HepG2 (cell line): ENCODE measurements around the gene HSPA1A. TPM values are rescaled to one million over a fixed set of nuclear protein-coding genes. Genes with fewer than 3 reads are reported as not detected.

Experiments used
- DR1 ChIP-seq: sonication (generic); formaldehyde crosslinking; IDR thresholded peaks from 2 replicates; pipeline ENCODE4 v1.8.0; 2021; ENCODE audit warnings: mild to moderate bottlenecking, missing genetic modification reagents, inconsistent platforms
- PRMT3 ChIP-seq: sonication (generic); formaldehyde crosslinking; IDR thresholded peaks from 2 replicates; pipeline ENCODE4 v1.8.1; 2022; ENCODE audit warnings: low read depth, mild to moderate bottlenecking, moderate library complexity, missing genetic modification reagents, borderline replicate concordance
- polyA plus RNA-seq, 8 experiments: library from polyadenylated mRNA; depleted of rRNA in 3 of 8; stranded (reverse) in 7 of 8; unstranded in 1 of 8; fragments of >200 nt; fragmentation: Illumina TruSeq in 4 of 8; extraction: Trizol in 4 of 8; gene quantifications; 2 replicates each; pipeline versions ENCODE4 v1.2.1 to v1.2.3, GENCODE V29; 2011 to 2016; ENCODE audit warnings: low read depth in 4 of 8, missing spikeins in 1 of 8, mixed read lengths in 1 of 8; ENCODE audit not compliant: insufficient read depth in 1 of 8
- total RNA-seq, 5 experiments: library from RNA; depleted of rRNA; stranded (reverse); fragments of >200 nt; fragmentation: Illumina TruSeq; extraction: Trizol; gene quantifications; 2 replicates each; pipeline ENCODE4 v1.2.3, GENCODE V29; 2016; ENCODE audit warnings: low read depth in 1 of 5
- TF ChIP-seq, protein P1 (sequence below): sonication (generic); formaldehyde crosslinking; IDR thresholded peaks from one replicate; pipeline ENCODE4 v1.5.1; 2020; ENCODE audit warnings: mild to moderate bottlenecking, missing genetic modification reagents; ENCODE audit errors: not compliant biosample characterization
- TF ChIP-seq, protein P2 (sequence below): IDR thresholded peaks from 2 replicates; pipeline ENCODE4 v1.4.0; 2020; ENCODE audit warnings: mild to moderate bottlenecking, missing genetic modification reagents
- TF ChIP-seq, protein P3 (sequence below): sonication (generic); formaldehyde crosslinking; IDR thresholded peaks from 2 replicates; pipeline ENCODE4 v1.8.1; 2022; ENCODE audit warnings: low read depth, mild to moderate bottlenecking, missing genetic modification reagents
- TF ChIP-seq, protein P4 (sequence below): sonication (generic); formaldehyde crosslinking; IDR thresholded peaks from 2 replicates; pipeline ENCODE4 v1.5.0; 2020; ENCODE audit warnings: mild to moderate bottlenecking, missing genetic modification reagents, borderline replicate concordance

The HSPA1A gene
- total and polyA plus RNA-seq, 2 of the 13 experiments (the other 11 are each of a cell fraction or from before 2014, with no cell fraction given) = 44.5 to 85.0 TPM

DNA sequence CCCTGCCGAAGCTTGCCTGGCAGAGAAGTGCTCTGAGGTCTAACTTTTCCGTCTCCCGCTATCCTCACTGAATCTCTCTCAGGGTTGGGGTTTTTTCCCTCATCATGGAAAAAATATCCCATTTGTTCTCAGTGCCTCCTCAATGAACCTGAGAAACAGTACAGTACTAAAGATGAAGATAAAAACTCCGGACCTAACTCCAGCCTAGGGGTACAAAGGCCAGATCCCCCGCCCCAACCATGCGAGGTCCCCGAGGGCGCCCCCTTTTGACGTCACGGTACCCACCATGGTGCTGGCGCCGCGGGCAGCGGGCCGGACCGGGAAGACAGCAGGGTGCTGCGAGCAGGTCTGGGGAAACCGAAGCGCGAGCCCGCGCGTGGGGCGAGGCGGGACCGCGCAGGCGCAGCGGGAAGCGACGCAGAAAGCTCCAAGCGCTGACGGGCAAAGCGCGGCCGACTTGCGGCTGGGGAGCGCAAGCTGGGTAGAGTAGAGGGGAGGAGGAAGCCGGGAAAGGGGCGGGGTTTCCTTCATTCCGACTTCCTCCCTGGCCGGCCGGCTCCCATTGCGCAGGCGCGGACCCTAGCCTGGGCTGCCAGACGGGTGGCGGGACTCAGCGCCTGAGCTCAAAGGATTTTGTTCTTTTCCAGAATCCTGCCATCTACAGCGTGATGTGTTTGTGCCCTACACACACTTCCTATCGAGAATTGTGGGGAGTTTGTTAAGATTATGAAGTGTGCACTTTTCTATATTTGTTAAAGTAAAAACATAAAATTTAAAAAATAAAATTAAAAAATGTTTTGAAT is 8.7 kb upstream of the HSPA1A start, which contains the start of gene LSM2 (continued):
- TF ChIP-seq, protein P1, sequence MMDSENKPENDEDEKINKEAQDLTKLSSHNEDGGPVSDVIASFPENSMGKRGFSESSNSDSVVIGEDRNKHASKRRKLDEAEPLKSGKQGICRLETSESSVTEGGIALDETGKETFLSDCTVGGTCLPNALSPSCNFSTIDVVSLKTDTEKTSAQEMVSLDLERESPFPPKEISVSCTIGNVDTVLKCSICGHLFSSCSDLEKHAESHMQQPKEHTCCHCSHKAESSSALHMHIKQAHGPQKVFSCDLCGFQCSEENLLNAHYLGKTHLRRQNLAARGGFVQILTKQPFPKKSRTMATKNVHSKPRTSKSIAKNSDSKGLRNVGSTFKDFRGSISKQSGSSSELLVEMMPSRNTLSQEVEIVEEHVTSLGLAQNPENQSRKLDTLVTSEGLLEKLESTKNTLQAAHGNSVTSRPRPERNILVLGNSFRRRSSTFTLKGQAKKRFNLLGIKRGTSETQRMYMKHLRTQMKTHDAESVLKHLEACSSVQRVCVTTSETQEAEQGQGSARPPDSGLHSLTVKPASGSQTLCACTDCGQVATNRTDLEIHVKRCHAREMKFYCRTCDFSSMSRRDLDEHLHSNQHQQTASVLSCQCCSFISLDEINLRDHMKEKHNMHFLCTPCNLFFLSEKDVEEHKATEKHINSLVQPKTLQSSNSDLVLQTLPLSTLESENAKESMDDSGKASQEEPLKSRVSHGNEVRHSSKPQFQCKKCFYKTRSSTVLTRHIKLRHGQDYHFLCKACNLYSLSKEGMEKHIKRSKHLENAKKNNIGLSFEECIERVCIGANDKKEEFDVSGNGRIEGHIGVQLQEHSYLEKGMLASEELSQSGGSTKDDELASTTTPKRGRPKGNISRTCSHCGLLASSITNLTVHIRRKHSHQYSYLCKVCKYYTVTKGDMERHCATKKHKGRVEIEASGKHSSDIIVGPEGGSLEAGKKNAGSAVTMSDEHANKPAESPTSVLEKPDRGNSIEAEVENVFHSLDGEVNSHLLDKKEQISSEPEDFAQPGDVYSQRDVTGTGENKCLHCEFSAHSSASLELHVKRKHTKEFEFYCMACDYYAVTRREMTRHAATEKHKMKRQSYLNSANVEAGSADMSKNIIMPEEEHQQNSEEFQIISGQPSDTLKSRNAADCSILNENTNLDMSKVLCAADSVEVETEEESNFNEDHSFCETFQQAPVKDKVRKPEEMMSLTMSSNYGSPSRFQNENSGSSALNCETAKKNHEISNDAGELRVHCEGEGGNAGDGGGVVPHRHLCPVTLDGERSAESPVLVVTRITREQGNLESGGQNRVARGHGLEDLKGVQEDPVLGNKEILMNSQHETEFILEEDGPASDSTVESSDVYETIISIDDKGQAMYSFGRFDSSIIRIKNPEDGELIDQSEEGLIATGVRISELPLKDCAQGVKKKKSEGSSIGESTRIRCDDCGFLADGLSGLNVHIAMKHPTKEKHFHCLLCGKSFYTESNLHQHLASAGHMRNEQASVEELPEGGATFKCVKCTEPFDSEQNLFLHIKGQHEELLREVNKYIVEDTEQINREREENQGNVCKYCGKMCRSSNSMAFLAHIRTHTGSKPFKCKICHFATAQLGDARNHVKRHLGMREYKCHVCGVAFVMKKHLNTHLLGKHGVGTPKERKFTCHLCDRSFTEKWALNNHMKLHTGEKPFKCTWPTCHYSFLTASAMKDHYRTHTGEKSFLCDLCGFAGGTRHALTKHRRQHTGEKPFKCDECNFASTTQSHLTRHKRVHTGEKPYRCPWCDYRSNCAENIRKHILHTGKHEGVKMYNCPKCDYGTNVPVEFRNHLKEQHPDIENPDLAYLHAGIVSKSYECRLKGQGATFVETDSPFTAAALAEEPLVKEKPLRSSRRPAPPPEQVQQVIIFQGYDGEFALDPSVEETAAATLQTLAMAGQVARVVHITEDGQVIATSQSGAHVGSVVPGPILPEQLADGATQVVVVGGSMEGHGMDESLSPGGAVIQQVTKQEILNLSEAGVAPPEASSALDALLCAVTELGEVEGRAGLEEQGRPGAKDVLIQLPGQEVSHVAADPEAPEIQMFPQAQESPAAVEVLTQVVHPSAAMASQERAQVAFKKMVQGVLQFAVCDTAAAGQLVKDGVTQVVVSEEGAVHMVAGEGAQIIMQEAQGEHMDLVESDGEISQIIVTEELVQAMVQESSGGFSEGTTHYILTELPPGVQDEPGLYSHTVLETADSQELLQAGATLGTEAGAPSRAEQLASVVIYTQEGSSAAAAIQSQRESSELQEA (CRISPR knock-in tag) = peak; percentile 88
- no peak for TF ChIP-seq PRMT3 (CRISPR knock-in tag)
- TF ChIP-seq, protein P2, sequence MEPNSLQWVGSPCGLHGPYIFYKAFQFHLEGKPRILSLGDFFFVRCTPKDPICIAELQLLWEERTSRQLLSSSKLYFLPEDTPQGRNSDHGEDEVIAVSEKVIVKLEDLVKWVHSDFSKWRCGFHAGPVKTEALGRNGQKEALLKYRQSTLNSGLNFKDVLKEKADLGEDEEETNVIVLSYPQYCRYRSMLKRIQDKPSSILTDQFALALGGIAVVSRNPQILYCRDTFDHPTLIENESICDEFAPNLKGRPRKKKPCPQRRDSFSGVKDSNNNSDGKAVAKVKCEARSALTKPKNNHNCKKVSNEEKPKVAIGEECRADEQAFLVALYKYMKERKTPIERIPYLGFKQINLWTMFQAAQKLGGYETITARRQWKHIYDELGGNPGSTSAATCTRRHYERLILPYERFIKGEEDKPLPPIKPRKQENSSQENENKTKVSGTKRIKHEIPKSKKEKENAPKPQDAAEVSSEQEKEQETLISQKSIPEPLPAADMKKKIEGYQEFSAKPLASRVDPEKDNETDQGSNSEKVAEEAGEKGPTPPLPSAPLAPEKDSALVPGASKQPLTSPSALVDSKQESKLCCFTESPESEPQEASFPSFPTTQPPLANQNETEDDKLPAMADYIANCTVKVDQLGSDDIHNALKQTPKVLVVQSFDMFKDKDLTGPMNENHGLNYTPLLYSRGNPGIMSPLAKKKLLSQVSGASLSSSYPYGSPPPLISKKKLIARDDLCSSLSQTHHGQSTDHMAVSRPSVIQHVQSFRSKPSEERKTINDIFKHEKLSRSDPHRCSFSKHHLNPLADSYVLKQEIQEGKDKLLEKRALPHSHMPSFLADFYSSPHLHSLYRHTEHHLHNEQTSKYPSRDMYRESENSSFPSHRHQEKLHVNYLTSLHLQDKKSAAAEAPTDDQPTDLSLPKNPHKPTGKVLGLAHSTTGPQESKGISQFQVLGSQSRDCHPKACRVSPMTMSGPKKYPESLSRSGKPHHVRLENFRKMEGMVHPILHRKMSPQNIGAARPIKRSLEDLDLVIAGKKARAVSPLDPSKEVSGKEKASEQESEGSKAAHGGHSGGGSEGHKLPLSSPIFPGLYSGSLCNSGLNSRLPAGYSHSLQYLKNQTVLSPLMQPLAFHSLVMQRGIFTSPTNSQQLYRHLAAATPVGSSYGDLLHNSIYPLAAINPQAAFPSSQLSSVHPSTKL (CRISPR knock-in tag) = peak; percentile 79; the same call in 1 of the 2 replicates
- TF ChIP-seq, protein P3, sequence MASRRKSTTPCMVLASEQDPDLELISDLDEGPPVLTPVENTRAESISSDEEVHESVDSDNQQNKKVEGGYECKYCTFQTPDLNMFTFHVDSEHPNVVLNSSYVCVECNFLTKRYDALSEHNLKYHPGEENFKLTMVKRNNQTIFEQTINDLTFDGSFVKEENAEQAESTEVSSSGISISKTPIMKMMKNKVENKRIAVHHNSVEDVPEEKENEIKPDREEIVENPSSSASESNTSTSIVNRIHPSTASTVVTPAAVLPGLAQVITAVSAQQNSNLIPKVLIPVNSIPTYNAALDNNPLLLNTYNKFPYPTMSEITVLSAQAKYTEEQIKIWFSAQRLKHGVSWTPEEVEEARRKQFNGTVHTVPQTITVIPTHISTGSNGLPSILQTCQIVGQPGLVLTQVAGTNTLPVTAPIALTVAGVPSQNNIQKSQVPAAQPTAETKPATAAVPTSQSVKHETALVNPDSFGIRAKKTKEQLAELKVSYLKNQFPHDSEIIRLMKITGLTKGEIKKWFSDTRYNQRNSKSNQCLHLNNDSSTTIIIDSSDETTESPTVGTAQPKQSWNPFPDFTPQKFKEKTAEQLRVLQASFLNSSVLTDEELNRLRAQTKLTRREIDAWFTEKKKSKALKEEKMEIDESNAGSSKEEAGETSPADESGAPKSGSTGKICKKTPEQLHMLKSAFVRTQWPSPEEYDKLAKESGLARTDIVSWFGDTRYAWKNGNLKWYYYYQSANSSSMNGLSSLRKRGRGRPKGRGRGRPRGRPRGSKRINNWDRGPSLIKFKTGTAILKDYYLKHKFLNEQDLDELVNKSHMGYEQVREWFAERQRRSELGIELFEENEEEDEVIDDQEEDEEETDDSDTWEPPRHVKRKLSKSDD (CRISPR knock-in tag) = peak; percentile 96
- TF ChIP-seq, protein P4, sequence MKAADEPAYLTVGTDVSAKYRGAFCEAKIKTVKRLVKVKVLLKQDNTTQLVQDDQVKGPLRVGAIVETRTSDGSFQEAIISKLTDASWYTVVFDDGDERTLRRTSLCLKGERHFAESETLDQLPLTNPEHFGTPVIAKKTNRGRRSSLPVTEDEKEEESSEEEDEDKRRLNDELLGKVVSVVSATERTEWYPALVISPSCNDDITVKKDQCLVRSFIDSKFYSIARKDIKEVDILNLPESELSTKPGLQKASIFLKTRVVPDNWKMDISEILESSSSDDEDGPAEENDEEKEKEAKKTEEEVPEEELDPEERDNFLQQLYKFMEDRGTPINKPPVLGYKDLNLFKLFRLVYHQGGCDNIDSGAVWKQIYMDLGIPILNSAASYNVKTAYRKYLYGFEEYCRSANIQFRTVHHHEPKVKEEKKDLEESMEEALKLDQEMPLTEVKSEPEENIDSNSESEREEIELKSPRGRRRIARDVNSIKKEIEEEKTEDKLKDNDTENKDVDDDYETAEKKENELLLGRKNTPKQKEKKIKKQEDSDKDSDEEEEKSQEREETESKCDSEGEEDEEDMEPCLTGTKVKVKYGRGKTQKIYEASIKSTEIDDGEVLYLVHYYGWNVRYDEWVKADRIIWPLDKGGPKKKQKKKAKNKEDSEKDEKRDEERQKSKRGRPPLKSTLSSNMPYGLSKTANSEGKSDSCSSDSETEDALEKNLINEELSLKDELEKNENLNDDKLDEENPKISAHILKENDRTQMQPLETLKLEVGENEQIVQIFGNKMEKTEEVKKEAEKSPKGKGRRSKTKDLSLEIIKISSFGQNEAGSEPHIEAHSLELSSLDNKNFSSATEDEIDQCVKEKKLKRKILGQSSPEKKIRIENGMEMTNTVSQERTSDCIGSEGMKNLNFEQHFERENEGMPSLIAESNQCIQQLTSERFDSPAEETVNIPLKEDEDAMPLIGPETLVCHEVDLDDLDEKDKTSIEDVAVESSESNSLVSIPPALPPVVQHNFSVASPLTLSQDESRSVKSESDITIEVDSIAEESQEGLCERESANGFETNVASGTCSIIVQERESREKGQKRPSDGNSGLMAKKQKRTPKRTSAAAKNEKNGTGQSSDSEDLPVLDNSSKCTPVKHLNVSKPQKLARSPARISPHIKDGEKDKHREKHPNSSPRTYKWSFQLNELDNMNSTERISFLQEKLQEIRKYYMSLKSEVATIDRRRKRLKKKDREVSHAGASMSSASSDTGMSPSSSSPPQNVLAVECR (CRISPR knock-in tag) = peak; percentile 97
- TF ChIP-seq DR1 (CRISPR knock-in tag) = peak; percentile 95
